Neural progenitor cell (in vitro differentiated cells): Measurements from ENCODE around the gene EPS8L2. TPM values are rescaled to one million over a fixed set of nuclear protein-coding genes. Genes with fewer than 3 reads are reported as not detected.

Source experiments
- DNase-seq: peaks from one replicate; pipeline ENCODE4 v3.0.0-alpha.2; 2016; ENCODE audit warnings: low spot score
- H2AFZ ChIP-seq: fragments of 200-600 bp; sonication (generic); replicated peaks from 2 replicates; pipeline ENCODE4 v1.6.1; 2016; ENCODE audit warnings: antibody characterized with exemption
- H3F3A ChIP-seq: fragments of 200-600 bp; sonication (generic); 2 replicates; pipeline ENCODE4 v1.6.1; 2016; ENCODE audit warnings: antibody characterized with exemption, low read depth
- H3K27ac ChIP-seq: fragments of 200-600 bp; sonication (generic); 2 replicates; pipeline ENCODE4 v1.5.1; 2016; ENCODE audit warnings: mild to moderate bottlenecking
- H3K27me3 ChIP-seq: fragments of 200-600 bp; sonication (generic); 2 replicates; pipeline ENCODE4 v1.6.1; 2016; ENCODE audit warnings: mild to moderate bottlenecking, moderate library complexity
- H3K36me3 ChIP-seq: fragments of 200-600 bp; sonication (generic); 2 replicates; pipeline ENCODE4 v1.5.1; 2016
- H3K4me1 ChIP-seq: fragments of 200-600 bp; sonication (generic); 2 replicates; pipeline ENCODE4 v1.6.1; 2016; ENCODE audit warnings: mixed run types
- H3K4me2 ChIP-seq: fragments of 200-600 bp; sonication (generic); 2 replicates; pipeline ENCODE4 v1.6.1; 2016
- H3K4me3 ChIP-seq: fragments of 200-600 bp; sonication (generic); 2 replicates; pipeline ENCODE4 v1.5.1; 2016
- H3K79me2 ChIP-seq: fragments of 200-600 bp; sonication (generic); 2 replicates; pipeline ENCODE4 v1.6.1; 2016; ENCODE audit warnings: low read depth
- H3K9ac ChIP-seq: fragments of 200-600 bp; sonication (generic); 2 replicates; pipeline ENCODE4 v1.6.1; 2016
- H3K9me3 ChIP-seq: fragments of 200-600 bp; sonication (generic); 2 replicates; pipeline ENCODE4 v1.5.1; 2016; ENCODE audit warnings: low read depth
- H4K20me1 ChIP-seq: fragments of 200-600 bp; sonication (generic); 2 replicates; pipeline ENCODE4 v1.6.1; 2016; ENCODE audit warnings: low read depth
- H3K27ac Mint-ChIP-seq: 3 replicates; pipeline ENCODE4 v1.8.0; 2021; ENCODE audit warnings: mixed read lengths
- H3K27me3 Mint-ChIP-seq: 2 replicates; pipeline ENCODE4 v1.8.0; 2022; ENCODE audit warnings: low read depth, mild to moderate bottlenecking, inconsistent platforms, moderate library complexity, mixed read lengths; ENCODE audit not compliant: insufficient read depth
- H3K36me3 Mint-ChIP-seq: 3 replicates; pipeline ENCODE4 v1.8.0; 2021; ENCODE audit warnings: mixed read lengths
- H3K4me1 Mint-ChIP-seq: 3 replicates; pipeline ENCODE4 v1.8.0; 2021; ENCODE audit warnings: mixed read lengths
- H3K4me3 Mint-ChIP-seq: 3 replicates; pipeline ENCODE4 v1.8.0; 2021; ENCODE audit warnings: mild to moderate bottlenecking, moderate library complexity, mixed read lengths
- H3K9me3 Mint-ChIP-seq: 3 replicates; pipeline ENCODE4 v1.8.0; 2020; ENCODE audit warnings: mixed read lengths
- EZH2 ChIP-seq: fragments of 200-600 bp; sonication (generic); IDR thresholded peaks from 2 replicates; pipeline ENCODE4 v1.6.1; 2017; ENCODE audit warnings: antibody characterized with exemption, mild to moderate bottlenecking, moderate library complexity
- EZH2phosphoT487 ChIP-seq: fragments of 200-600 bp; sonication (generic); IDR thresholded peaks from 2 replicates; pipeline ENCODE4 v1.6.1; 2017; ENCODE audit warnings: antibody characterized with exemption
- total RNA-seq: library from RNA; depleted of rRNA; stranded (reverse); fragments of >200 nt; gene quantifications from 2 replicates; pipeline ENCODE4 v1.2.3, GENCODE V29; 2015; ENCODE audit warnings: low replicate concordance
- TF ChIP-seq, protein P1 (sequence below): fragments of 200-600 bp; sonication (generic); IDR thresholded peaks from 2 replicates; pipeline ENCODE4 v1.5.1; 2017; ENCODE audit warnings: antibody characterized with exemption, mild to moderate bottlenecking

The EPS8L2 gene
- total RNA-seq, 1 donor from 2014 or later = 3.3 TPM

DNA sequence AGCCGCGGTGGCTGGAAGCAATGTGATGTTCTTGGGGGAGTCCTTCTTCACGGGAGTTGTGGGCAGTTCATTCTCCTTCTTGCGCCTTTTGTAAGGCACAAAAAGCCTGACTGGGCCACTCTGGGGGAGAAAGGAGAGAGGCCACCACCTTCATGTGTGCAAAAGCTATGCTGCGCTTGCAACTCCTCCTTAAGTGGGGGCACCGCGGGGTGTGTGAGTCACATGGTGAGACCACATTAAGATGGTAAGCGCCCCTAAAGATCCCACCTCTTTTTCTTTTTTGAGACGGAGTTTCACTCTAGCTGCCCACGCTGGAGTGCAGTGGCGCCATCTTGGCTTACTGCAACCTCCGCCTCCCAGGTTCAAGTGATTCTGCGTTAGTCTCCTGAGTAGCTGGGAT lies 25.1 kb upstream of the EPS8L2 start:
- DNase-seq = no peak
- H3K27ac Mint-ChIP-seq = no peak overlapping the region
- H3K36me3 ChIP-seq = peaks cover 6% of the 10 kb centered on the region
- H3K9ac ChIP-seq = no peak overlapping the region
- H3K36me3 Mint-ChIP-seq = peaks cover 35% of the 10 kb centered on the region
- H3K27me3 ChIP-seq = no peaks in the 10 kb centered on the region
- no peaks in the 10 kb centered on the region for H3K4me1 ChIP-seq
- TF ChIP-seq EZH2 (no peak), EZH2phosphoT487 (no peak)
- TF ChIP-seq, protein P1, sequence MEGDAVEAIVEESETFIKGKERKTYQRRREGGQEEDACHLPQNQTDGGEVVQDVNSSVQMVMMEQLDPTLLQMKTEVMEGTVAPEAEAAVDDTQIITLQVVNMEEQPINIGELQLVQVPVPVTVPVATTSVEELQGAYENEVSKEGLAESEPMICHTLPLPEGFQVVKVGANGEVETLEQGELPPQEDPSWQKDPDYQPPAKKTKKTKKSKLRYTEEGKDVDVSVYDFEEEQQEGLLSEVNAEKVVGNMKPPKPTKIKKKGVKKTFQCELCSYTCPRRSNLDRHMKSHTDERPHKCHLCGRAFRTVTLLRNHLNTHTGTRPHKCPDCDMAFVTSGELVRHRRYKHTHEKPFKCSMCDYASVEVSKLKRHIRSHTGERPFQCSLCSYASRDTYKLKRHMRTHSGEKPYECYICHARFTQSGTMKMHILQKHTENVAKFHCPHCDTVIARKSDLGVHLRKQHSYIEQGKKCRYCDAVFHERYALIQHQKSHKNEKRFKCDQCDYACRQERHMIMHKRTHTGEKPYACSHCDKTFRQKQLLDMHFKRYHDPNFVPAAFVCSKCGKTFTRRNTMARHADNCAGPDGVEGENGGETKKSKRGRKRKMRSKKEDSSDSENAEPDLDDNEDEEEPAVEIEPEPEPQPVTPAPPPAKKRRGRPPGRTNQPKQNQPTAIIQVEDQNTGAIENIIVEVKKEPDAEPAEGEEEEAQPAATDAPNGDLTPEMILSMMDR = no peak
- no peak overlapping the region for H3K27ac ChIP-seq
- peaks cover 4% of the 10 kb centered on the region for H3K27me3 Mint-ChIP-seq
- no peaks in the 10 kb centered on the region for H3K4me1 Mint-ChIP-seq
- no peaks in the 10 kb centered on the region for H4K20me1 ChIP-seq
- no peaks in the 10 kb centered on the region for H3K9me3 Mint-ChIP-seq
- H2AFZ ChIP-seq = no peak overlapping the region
- no peaks in the 10 kb centered on the region for H3K79me2 ChIP-seq
- no peak overlapping the region for H3K4me2 ChIP-seq
- no peak overlapping the region for H3K4me3 Mint-ChIP-seq
- H3F3A ChIP-seq = no peaks in the 10 kb centered on the region
- H3K4me3 ChIP-seq = no peak overlapping the region
- H3K9me3 ChIP-seq = no peaks in the 10 kb centered on the region

DNA sequence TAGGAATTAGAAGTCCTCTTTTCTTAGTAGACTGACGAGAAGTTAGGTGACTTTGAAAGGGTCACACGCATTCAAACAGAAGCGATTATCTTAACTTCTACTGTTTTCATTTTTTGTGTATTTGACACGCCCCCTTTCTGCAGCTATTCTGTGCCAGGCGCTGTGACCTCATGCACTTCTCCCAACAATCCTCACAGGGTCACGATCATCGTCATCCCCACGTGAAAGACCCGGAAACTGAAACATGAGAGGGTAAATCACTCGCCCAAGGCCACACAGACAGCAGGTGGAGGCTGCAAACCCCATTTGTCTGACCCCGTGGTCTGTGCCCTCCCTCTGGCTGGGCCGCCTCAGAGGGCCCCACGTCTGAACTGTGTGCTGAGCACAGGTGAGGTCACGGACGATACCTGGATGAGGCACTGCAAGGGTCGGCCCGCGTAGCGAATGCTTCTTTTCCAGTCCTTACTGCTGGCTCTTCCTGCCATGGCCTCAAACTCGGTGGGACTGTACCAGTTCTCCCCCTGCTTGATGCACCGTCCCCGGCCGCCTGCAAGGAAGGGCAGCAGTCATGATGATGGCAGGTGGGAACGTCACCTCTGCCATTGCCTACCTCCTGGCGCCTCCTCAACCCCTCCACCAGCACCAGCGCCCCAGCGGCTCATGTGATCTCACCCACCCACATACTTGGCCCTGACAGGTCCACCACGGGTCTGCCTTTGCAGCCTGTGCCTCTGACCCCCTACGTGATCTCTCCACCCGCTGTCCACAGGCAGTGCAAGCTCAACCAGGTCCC lies 19.4 kb upstream of the EPS8L2 start:
- Histone ChIP-seq H3K4me2 (no peak overlapping the region), H3K9me3 (no peaks in the 10 kb centered on the region), H3K36me3 (peaks cover 6% of the 10 kb centered on the region), H3K27me3 (no peaks in the 10 kb centered on the region), H3K9ac (no peak overlapping the region), H2AFZ (no peak overlapping the region), H3K79me2 (peaks cover 21% of the 10 kb centered on the region), H3K27ac (no peak overlapping the region), H3F3A (no peaks in the 10 kb centered on the region), H3K4me3 (no peak overlapping the region), H4K20me1 (peaks cover 8% of the 10 kb centered on the region), H3K4me1 (no peaks in the 10 kb centered on the region)
- H3K9me3 Mint-ChIP-seq = no peaks in the 10 kb centered on the region
- no peak overlapping the region for H3K4me3 Mint-ChIP-seq
- no peak for DNase-seq
- peaks cover 5% of the 10 kb centered on the region for H3K4me1 Mint-ChIP-seq
- H3K36me3 Mint-ChIP-seq = peaks cover 41% of the 10 kb centered on the region
- H3K27ac Mint-ChIP-seq = no peak overlapping the region
- peaks cover 4% of the 10 kb centered on the region for H3K27me3 Mint-ChIP-seq
- TF ChIP-seq, protein P1 = no peak
- no peak for TF ChIP-seq EZH2
- no peak for TF ChIP-seq EZH2phosphoT487

DNA sequence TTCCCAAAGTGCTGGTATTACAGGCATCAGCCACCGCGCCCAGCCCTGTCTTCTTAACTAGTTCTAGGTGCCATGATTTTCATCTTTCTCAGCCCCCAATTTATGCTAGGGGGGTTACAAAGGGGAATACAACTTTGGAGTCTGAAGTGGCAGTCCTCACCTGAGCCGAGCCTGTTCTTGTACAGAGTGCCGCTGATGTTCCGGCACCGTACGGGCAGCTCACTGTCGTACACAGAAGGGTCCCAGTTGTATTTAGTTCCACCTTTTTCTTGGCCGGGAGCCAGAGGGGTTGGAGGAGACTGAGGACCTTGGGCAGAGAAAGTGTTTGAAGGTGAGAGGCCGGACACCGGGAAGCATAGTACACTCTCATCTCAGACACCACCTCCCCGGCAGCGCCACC lies 18.3 kb upstream of the EPS8L2 start:
- Histone ChIP-seq H3K4me3 (no peak overlapping the region), H3K27ac (no peak overlapping the region), H4K20me1 (peaks cover 18% of the 10 kb centered on the region), H3K27me3 (no peaks in the 10 kb centered on the region), H3K4me1 (no peaks in the 10 kb centered on the region), H3K9ac (no peak overlapping the region), H3K9me3 (no peaks in the 10 kb centered on the region), H3F3A (no peaks in the 10 kb centered on the region), H3K79me2 (peaks cover 32% of the 10 kb centered on the region), H2AFZ (no peak overlapping the region), H3K4me2 (no peak overlapping the region), H3K36me3 (peaks cover 6% of the 10 kb centered on the region)
- no peak for TF ChIP-seq EZH2phosphoT487
- TF ChIP-seq, protein P1 = no peak
- no peak for TF ChIP-seq EZH2
- Mint-ChIP-seq H3K27ac (no peak overlapping the region), H3K27me3 (peaks cover 6% of the 10 kb centered on the region), H3K36me3 (peaks cover 36% of the 10 kb centered on the region), H3K4me3 (no peak overlapping the region), H3K9me3 (no peaks in the 10 kb centered on the region), H3K4me1 (peaks cover 11% of the 10 kb centered on the region)
- no peak for DNase-seq
